HG02852 (cell line): Measurements from ENCODE around the gene SHC3.

Experiments used
- ATAC-seq: cut with Tn5 transposase; IDR thresholded peaks from one replicate; pipeline ENCODE4 v1.9.1; 2021; ENCODE audit warnings: mild to moderate bottlenecking, moderate library complexity; ENCODE audit not compliant: unreplicated experiment

SHC3 gene

DNA sequence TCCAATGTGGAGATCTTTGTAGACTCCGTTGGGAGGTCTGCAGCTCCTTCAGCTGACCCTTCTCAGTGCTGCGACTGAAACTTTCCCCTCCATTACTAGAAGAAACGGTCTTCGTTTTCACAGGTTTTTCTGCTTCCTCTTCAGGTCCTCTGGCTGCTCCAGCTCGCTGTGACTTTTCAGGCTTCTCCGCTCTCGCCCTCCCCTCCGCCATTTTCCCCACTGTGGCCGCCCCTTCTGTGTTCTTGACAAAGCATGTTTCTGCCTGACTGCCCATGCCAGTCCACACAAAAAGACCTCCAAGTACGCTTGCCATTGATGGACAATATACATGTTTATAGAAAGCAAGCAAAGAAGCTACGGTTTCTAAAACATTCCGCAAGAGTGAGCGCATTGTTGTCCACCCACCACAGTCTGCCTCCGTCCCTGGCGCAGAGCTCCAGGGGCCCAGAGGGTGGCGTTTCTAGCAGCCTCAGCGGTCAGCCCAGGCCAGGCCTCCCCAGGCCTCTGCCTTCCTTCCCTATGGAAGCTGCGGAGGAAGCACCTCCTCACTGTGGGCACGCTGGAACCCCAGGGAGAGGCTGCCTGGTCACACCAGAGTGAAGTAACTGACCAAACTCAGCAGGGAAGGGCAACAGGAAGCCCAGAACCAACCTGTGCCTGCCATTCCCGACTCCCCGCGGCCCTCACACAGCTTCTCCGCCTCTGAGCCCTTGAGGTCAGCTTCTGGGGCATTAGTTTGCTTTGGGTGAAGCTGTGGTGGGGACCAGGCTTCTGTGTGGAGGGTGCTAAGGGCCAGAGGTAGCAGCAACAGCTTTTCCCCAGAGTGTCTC lies 207.3 kb downstream of the SHC3 start:
- ATAC-seq = no peak

DNA sequence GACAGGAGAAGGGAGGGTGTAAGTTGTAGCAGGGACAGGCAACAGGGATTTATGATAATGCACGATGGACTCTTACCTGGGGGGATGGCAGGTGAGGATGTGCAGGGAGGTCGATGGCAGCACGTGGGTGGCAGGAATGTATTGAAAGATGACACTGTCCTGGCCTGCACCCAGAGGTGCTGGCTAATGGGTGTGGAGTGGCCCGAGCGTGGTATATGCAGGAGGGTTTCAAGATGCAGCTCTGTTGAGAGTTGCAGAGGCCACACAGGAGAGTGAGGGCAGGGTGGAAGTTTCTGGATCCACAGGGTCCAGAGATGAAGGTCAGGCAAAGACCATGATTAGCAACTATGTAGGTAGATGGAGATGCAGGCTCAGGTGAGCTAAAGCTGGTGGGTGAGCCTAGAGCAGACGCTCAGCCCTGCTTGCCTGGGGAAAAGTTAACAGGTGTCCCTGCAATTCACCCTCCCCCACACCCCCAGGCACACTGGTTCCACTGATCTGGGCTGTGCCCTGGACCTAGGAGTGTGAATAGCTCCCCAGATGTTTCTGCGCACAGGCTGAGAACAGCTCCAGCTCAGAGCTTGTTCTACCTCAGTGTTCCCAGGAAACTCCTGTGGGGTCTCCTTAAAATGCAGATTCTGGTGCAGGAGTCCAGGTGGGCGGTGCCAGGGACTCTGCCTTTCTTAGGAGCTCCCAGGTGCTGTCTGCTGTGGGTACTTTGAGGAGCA lies 208.8 kb downstream of the SHC3 start:
- no peak for ATAC-seq

GRCh38 chr9:88968799-88969198 lies 209.8 kb downstream of the SHC3 start:
- no peak for ATAC-seq

GRCh38 chr9:88966894-88967676 lies 211.5 kb downstream of the SHC3 start:
- no peak for ATAC-seq

DNA sequence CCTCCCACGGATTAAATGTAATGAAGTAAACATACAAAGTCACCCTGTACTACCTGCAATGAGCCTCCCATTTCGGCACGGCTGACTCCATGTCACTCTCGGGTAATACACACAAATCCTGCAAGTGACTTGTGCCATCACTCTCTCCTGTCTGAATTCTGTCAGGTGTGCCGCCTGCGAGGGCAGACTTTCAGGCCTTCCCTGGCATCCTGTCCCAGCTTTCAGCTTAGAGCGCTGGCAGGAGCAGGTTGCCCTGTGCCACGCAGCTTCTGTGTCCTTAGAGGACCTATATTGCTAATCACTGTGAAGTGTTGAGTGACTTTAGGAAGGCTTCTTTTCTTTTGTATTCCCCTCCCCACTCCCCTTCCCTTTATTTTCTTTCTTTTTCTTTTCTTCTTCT lies 213.1 kb downstream of the SHC3 start:
- ATAC-seq = no peak

GRCh38 chr9:88960632-88961031 lies 218.0 kb downstream of the SHC3 start:
- no peak for ATAC-seq

DNA sequence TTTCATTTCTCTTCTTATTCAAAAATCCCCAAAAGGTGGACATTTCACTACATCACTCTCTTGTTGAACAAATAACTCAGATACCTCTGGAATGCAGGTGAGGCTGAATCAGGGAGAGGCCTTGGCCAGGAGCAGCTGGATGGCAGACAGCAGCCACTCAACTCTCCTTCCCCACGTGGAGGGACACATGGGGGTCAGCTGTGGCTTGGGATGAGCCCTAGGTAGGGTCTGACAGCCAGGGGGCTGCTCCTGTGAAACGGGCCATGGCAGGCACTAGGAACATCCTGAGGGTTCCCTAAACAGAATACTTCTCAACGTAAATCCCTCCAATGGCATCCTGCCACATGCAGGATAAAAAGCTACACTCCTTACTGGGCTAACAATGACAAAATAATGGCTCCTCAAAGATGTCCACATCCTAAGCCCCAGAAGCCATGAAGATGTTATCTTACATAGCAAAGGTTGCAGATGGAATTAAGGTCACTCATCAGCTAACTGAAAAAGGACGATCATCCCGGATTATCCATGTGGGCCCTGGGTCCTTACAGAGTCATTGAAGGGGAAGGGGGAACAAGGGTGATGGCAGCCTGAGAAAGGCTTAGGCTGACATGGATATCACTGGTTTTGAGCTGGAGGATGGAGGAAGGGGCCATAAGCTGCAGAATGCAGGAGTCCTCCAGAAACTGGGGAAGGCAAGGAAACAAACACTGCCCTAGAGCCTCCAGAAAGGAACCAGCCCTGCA lies 218.7 kb downstream of the SHC3 start:
- no peak for ATAC-seq

DNA sequence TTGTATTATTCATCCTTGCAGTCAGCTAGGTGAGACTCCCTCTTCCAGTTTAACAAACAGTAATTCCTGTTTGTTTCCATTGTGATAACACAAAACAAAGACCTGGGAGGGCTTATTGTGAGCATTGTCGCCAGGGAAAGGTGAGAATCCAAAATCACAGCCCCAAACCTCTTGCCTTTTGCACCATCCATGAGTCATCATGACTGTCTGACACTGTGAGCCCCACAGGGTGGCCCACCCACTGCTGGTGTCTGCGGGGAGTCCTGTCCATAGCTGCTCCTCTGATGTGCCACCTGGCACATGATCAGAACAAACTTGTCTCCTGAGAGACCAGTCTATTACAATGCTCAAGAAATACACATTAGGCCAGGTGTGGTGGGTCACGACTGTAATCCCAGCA lies 221.1 kb downstream of the SHC3 start:
- ATAC-seq = no peak
